NCI-H524 (cell line): ENCODE data around the gene OR2T8.

Experiments
- DNase-seq, 2 experiments: peaks; one replicate each; lab custom pipeline; 2025; lab: John Stamatoyannopoulos, UW

OR2T8 gene

DNA sequence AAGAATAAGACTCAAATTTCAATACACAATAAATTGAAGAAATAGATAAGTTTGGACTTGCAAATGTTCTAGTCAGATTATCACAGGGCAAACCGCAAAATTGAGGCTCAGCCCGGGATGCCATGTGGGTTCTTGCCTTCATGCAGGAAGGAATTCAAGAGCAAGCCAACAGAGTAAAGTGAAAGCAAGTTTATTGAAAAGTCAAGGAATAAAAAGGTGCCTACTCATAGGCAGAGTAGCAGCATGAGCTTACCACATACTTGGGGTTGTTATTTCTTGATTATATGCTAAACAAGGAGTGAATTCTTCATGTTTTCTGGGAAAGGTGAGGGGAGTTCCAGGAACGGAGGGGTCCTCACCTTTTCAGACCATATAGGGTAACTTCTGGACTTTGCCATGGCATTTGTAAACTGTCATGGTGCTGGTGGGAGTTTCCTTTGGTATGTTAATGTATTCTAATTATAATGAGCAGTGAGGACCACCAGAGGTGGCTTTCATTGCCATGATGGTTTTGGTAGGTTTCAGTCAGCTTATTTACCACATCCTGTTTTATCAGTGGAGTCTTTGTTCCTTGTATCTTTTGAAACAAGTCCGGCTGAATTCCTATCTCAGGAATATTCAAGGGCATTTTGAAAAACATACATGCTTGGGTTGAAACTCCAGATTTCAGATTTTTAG is 43.0 kb downstream of the OR2T8 start:
- DNase-seq, result no peak

DNA sequence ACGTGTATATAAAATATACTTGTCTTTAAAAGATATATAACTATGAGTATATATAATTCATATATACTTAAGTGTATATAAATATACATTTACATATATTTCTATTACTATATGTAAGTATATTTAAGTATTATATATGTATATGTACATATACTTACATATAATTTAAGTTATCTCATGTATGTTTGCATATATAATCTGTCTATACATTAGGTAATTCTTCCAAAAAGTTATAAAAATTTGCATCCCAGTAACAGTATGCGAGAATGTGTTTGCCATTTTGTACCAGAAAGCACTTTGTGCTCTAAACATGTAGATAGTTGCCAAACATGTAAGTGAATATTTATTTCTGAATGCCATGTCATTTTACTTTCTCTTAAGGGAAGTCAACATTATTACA is 44.9 kb downstream of the OR2T8 start, which contains the start of gene OR2AK2:
Gene OR2AK2 (plus strand): TSS at position 301 of the 400 bp plus-strand sequence. CDS start 144 bp downstream, outside the sequence.
- no peak for DNase-seq

DNA sequence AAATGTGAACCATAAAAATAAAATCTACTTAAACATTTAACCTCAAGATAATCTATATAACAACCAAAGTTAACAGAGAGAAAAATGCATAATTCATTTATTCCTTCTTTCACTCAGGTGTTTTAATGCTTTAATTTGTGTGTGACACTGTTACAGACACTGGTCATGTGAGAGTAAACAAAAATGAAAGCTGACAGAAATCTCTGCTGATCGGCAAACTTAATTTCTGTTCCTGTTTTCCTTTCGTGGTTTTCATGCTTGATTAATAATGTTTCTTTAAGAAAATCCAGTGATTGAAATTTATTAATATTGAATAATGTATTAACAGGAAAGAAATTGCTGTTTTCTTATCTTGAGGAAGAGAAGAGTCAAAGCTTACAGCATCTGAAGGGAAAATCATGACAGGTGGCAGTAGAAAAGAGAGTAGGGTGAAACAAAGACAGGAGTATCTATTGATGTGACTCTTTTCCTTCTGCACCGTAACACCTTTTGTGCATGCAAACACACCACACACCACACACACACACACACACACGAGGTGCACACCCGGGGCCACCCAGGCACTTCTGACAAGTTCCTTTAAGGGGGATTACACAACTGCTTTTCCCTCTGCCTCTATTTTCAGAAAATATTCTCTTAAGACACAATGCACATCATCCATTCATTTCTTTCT is 46.6 kb downstream of the OR2T8 start:
- DNase-seq, result no peak
